Uterus (tissue), 2 donors: ENCODE data around the gene DSTN.

Source experiments
- POLR2A ChIP-seq, 2 donors: fragments of 450-650 bp; IDR thresholded peaks; one replicate each; pipeline ENCODE4 v1.6.1; 2016; ENCODE audit warnings: antibody characterized with exemption in 2 of 2, mild to moderate bottlenecking in 1 of 2, moderate library complexity in 1 of 2
- TF ChIP-seq, protein P1 (sequence below), 4 experiments: fragments of 200-600 bp in 2 of 4; fragments of 450-650 bp in 2 of 4; sonication (generic) in 2 of 4; IDR thresholded peaks; one replicate each; pipeline ENCODE4 v1.5.1; 2016 to 2019; ENCODE audit warnings: antibody characterized with exemption in 4 of 4, mild to moderate bottlenecking in 2 of 4, moderate library complexity in 1 of 4

DNA sequence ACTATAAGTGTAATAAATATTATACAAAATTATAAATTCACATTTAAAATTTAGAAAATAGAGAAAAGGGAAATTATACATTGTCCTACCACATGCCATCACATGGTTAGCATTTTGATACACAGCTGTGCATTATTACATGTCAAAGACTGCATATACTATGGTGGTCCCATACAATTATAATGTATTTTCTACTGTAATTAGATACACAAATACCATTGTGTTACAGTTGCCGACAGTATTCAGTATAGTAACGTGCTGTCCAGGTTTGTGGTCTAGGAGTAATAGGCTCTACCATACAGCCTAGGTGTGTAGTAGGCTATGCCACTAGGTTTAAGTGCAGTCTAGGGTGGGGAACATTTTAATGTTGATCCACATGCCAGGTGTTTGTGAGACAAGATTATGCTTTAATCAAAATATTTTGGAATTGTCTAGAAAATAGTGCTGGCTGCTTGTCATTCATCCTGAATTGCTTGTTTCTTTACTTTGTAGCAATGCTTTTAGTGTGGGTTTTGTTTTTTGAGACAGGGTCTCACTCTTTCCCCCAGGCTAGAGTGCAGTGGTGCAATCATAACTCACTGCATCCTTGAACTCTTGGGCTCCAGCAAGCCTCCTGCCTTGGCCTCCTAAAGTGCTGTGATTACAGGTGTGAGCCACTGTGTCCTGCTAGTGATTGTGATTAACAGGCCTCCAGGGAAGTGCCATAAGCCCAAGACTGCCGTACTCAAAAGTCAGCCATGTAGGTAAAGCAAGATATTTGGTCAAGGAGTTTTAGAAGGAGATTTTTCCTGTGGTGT, 39.0 kb downstream of the DSTN start:
- TF ChIP-seq, protein P1, sequence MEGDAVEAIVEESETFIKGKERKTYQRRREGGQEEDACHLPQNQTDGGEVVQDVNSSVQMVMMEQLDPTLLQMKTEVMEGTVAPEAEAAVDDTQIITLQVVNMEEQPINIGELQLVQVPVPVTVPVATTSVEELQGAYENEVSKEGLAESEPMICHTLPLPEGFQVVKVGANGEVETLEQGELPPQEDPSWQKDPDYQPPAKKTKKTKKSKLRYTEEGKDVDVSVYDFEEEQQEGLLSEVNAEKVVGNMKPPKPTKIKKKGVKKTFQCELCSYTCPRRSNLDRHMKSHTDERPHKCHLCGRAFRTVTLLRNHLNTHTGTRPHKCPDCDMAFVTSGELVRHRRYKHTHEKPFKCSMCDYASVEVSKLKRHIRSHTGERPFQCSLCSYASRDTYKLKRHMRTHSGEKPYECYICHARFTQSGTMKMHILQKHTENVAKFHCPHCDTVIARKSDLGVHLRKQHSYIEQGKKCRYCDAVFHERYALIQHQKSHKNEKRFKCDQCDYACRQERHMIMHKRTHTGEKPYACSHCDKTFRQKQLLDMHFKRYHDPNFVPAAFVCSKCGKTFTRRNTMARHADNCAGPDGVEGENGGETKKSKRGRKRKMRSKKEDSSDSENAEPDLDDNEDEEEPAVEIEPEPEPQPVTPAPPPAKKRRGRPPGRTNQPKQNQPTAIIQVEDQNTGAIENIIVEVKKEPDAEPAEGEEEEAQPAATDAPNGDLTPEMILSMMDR (IDR thresholded peaks at IDR 0.05): no peak
- TF ChIP-seq POLR2A (IDR thresholded peaks at IDR 0.05): no peak
